DMS153 treated with DMSO at 0.1 percent for 48 hours (cell line): Measurements from ENCODE around the gene ZNF786.
"Not testable (repeated sequence)": the region's sequence is repeated elsewhere in the genome, so short reads cannot be mapped to it uniquely, and the experiment has no call there.

ENCODE experiments used
- DNase-seq: peaks from one replicate; lab custom pipeline; 2025; ENCODE audit not compliant: unreplicated experiment; lab: John Stamatoyannopoulos, UW

Gene ZNF786

DNA sequence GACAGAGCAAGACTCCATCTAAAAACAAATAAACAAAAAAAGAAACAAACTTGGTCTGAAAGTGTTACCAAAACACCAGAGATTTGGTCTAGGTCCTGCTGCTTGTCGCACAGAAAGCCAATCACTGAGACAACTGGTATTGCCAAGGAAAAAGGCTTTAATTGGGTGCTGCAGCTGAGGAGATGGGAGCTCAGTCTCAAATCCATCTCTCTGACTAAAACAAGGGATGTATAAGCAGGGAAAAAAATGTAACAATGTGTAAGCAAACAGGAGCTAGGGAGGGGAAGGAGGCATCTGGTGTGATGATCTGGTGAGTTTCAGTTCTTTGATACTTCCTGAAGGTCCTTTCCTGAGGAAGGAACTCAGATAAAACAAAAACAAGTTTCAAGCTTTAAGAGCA, 53.8 kb downstream of the ZNF786 start:
- no peak for DNase-seq

DNA sequence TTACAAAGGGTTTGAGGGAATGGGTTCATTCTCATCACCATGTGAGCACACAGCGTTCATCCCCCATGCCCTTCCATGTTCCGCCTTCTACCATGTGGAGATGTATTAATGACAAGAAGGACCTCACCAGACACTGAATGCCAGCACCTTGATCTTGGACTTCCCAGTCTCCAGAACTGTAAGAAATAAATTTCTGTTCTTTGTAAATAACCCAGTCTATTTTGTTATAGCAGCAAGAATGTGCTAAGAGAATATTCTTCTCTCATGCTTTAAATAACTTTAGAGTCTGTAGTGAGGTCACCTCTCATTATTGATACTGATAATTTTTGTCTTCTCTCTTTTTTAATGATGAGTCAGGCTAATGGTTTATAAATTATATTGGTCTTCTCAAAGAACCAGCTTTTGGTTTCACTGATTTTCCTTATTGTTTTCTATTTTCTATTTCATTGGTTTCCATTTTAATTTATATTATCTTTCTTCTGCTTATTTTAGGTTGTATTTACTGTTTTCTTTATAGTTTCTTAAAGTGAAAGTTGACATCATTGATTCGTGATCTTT, 59.1 kb downstream of the ZNF786 start:
- no peak for DNase-seq

DNA sequence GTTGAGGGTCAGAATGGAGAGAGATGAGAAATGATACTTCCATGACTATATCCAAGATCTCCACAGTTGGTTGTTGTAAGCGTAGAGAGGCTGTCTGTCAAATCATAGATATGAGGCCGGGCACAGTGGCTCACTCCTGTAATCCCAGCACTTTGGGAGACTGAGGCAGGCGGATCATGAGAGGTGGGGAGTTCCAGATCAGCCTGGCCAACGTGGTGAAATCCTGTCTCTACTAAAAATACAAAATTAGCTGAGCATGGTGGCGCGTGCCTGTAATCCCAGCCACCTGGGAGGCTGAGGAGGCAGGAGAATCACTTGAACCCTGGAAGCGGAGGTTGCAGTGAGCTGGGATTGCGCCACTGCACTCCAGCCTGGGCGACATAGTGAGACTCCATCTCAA, 60.1 kb downstream of the ZNF786 start:
- not testable (repeated sequence) for DNase-seq

DNA sequence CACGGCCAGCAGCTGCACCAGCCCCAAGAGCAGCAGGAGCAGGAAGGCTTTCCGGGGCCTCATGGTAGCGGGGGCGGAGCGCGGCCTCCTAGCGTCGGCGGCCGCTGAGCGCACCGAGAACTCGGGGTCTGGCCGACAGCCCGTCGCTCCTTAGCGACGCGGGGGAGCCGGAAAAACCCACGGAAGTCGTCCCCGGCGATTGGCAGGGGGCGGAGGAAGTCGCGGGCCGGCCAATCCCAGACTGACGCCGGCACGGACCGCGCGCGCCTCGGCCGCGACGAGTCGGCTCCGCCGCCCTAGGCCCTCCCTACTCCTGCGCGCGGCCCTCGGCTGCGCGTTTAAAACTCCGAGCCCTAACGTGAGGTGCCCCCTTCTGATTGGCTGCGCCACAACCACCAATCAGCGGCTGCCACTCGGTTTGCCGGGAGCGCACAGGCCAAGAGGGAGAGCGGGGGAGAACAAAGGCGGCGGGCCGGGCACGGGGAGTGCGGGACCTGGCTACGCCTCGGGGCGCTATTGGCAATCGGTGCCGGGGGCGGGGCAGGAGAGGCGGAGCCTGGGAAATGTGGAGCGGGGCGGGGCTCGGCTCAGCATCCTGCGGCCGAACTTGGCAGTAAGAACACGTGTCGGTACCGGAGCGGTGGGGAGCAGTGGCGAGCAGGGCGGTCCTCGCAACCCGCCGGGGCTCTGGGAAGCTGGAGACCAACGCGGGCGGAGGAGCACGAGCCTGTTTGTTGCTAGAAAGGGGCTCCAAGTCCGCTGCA, 62.0 kb downstream of the ZNF786 start, which contains the start of gene PDIA4:
Gene PDIA4 (minus strand): TSS at position 160 of the 764 bp plus-strand sequence. CDS start 97 bp downstream, at position 63.
- peak; percentile 96 for DNase-seq

DNA sequence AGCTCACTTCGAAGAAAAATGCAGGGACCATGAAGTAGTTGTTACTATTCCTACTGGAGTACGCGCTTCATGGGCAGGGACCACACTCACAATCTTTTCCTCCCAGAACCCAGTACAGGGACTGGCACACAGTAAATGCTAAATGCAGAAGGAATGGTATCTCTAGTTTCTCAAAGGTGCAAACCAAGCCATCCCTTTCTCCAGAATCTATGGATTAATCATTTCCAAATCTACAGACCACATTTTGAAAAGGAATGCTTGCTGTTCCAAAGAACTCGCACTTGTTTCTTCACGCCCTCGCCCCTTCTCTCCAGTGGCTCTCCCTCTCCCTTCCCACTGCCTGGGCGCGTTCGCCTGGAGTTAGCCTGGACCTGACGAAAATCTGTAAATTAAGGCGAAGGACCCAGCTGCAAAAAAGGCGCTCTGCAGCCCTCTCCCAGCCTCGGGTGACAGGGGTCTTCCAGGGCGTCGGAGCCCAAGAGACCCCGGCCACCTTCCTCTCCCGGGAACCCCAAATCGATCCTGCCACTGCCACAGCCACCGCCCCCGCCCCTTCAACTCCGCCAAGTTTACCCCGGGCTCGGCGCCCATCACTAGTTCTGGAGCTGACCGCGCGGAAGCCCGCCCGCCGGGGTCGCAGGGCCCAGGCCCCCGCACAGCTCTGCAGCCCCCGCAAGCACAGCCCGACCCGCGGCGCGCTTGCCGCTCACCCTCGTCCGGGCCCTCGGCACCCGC, 62.7 kb downstream of the ZNF786 start:
- DNase-seq = no peak

DNA sequence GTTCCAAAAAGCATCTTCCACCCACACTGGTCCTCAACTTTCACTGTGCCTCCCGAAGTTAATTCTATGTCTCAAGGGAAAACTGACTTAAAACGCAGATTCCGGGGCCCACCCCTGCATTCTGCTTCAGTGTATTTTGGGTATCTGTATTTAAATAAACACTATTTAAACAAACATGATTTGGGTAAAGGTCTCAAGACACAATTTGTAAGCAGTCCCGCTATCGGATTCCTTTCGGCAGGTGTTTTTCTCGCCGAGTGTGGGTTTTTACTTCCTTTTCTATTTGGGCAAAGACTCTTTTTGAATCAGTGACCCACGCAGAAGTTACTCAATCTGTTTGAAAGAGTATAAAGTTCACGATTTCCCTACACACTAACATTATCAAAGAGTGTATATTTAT, 63.5 kb downstream of the ZNF786 start:
- no peak for DNase-seq

DNA sequence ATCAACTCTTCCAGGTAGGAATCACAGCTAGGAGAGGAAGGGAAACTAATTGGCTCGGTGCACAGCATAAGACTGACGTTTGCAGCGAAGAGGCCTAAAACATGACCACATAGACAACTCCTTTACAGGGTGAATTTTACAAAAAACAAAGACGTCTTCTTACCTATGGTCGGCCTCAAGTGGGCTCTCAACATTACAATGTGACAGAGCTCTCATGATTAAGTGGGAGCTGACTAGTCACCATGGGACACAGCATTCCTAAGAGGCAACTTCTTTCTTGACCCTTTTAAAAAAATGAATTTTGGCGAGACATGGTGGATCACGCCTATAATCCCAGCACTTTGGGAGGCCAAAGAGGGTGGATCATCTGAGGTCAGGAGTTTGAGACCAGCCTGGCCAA, 66.9 kb downstream of the ZNF786 start:
- DNase-seq = no peak

DNA sequence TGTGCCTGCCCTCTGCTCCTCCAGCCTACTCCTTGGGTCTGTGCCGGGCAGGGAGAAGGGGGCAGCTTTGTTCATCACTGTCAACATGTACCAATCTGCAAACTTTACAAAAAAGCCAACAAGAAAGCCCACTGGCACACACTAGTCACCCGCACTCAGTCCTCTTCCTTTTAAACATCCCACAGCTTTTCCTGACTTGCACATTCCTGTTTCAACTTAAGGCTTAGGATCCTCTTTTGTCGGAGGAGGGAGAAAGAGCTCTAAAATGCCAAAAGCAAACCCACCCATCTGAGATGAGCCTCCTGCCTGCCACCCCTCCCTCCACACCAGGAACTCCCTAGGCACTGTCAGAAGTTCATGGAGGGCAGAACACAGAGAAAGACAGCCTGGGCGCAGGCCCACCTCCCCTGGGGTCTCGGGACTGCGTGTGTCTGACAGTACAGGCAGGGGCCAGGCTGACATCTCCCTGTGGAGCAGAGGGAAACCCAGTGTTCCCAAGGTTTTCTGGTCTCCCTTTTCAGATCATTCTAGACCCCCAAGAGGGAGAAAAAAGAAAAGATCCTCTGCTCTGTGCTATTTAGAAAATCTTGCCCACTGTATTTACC, 67.7 kb downstream of the ZNF786 start:
- no peak for DNase-seq

DNA sequence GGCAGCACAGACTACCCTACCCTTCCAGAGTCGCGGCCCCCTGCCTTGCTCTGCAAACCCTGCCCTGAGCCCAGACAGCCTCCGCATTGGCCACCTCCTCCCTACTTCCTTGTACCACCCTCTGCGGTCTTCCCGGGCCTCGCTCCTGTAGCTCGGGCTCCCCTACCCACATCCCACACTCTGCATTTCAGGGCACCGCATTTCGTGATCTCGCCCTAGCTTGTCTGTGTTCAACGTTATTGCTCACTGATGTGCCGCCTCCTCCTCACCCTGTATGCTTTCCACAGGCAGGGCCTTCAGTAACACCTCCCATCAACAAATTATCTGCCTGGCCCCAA, 68.8 kb downstream of the ZNF786 start:
- no peak for DNase-seq

DNA sequence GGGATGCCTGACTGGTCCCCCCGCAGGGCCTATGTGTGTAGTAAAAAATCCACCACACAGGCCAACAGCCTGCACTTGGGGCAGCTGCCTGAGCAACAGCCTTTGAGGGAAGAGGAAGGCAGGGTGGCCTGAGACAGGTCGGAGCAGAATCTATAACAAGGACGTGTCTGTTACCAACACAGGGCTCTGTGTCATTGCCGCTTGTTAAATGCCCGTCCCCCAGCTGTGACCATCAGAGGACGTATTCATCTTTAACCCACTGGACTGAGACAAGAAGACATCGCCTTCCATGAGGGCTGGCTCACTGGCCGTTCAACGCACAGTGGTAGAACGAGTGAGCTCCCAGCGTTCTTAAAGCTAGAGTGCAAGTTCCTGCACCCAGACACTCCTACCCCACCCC, 70.0 kb downstream of the ZNF786 start:
- no peak for DNase-seq
